Activated CD4-positive, alpha-beta T cell treated with anti-CD3 and anti-CD28 coated beads, Interleukin-2, amount 50 U/mL, for 16 hours (primary cell): ENCODE data around the gene SLC25A6.
"Not testable (repeated sequence)": the region's sequence is repeated elsewhere in the genome, so short reads cannot be mapped to it uniquely, and the experiment has no call there.

Source experiments
- DNase-seq: peaks from one replicate; pipeline ENCODE4 v3.0.0-alpha.2; 2020

SLC25A6 gene

GRCh38 chrX:1351981-1352714, 39.8 kb downstream of the SLC25A6 start:
- no peak for DNase-seq

GRCh38 chrX:1349606-1350005, 42.3 kb downstream of the SLC25A6 start:
- DNase-seq, result not testable (repeated sequence)

- DNase-seq, result no peak
Observed at GRCh38 chrX:1341545-1342184, 50.2 kb downstream of the SLC25A6 start.

- DNase-seq, result peak; percentile 16
Observed at GRCh38 chrX:1336948-1337779, 54.7 kb downstream of the SLC25A6 start.

GRCh38 chrX:1336331-1336943, 55.5 kb downstream of the SLC25A6 start, which contains the start of gene IL3RA:
Gene IL3RA (plus strand): TSS chrX:1336785. CDS start chrX:1341766, 4,981 bp downstream.
- DNase-seq, result peak; percentile 52
